Skeletal muscle satellite cell (primary cell): Measurements from ENCODE around the gene RACK1.
A peak's percentile ranks its signal among the peaks of the same experiment; 100 is the strongest.

Experiments
- H3K27me3 ChIP-seq: 2 replicates; pipeline ENCODE4 v1.7.0; 2013; ENCODE audit warnings: low read length; ENCODE audit not compliant: control insufficient read depth, insufficient read depth
- H3K36me3 ChIP-seq: 2 replicates; pipeline ENCODE4 v1.7.0; 2013; ENCODE audit warnings: mild to moderate bottlenecking, control low read depth, low read length; ENCODE audit not compliant: insufficient read depth
- H3K4me1 ChIP-seq: 2 replicates; pipeline ENCODE4 v1.7.0; 2013; ENCODE audit warnings: low read length; ENCODE audit not compliant: control insufficient read depth, insufficient read depth
- H3K4me2 ChIP-seq: 2 replicates; pipeline ENCODE4 v1.7.0; 2013; ENCODE audit warnings: mild to moderate bottlenecking, low read length
- H3K4me3 ChIP-seq: 2 replicates; pipeline ENCODE4 v1.7.0; 2013; ENCODE audit warnings: low read length
- H3K9ac ChIP-seq: 2 replicates; pipeline ENCODE4 v1.7.0; 2013; ENCODE audit warnings: mild to moderate bottlenecking, low read depth, low read length, moderate library complexity
- H3K9me3 ChIP-seq: replicated peaks from 2 replicates; pipeline ENCODE4 v1.7.0; 2013; ENCODE audit warnings: mild to moderate bottlenecking, control low read depth, low read length

Gene RACK1

DNA sequence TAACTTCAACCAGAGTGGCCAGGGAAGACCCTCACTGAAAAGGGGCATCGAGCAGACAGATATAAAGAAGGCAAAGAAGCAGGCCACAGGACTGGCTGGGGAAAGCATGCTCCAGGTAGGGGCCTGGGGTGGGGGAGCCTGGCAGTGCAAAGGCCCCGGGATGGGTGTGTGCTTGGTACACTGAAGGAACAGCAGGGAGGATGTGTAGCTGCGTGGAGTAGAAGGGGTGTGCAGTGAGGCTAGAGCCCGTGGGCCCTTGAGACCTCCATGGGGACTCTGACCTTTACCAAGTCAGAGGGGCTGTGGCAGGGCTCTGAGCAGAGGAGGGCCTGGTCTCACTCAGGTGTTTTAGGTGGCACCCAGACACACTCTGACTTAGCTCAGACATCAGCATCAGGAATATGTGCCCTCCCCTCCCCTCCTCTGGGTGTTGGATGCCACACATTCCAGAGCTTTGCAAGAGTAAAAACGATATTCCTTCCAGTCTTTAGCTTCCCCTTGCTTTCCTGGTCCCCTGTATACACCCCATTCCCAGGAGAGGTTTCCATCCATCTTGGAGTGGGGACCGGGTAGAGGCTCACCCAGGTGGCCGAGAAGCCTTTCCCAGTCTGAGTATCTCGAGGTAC lies 46.3 kb downstream of the RACK1 start:
- Histone ChIP-seq H3K4me1 (peaks cover 4% of the 10 kb centered on the region), H3K27me3 (no peaks in the 10 kb centered on the region), H3K36me3 (no peaks in the 10 kb centered on the region), H3K4me3 (no peak overlapping the region), H3K9ac (no peak overlapping the region), H3K9me3 (no peaks in the 10 kb centered on the region), H3K4me2 (no peak overlapping the region)

DNA sequence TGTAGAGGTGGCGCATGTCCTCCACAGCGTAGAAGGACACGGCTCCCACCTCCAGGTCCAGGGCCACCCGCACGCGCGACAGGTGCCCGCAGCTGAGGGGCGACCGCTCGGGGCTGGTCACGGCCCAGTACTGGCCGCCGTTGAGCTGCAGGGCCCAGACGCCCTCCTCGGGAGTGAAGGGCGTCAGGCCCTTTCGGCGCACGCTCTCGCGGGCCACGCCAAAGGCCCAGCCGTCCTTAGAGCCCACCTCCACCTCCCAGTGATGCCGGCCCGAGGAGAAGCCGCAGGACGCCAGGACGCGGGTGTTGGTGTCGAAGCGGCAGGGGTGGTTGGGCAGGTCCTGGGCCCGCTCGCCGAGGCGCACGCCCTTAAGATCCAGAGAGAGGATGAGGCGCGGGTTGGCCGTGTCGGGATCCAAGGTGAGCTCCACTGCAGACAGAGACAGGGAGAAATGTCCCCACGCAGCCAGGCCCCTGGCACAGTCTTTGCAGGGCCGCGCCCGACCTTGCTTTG lies 48.4 kb downstream of the RACK1 start:
- H3K4me1 ChIP-seq: peaks cover 12% of the 10 kb centered on the region
- H3K36me3 ChIP-seq: no peaks in the 10 kb centered on the region
- H3K4me2 ChIP-seq: no peak overlapping the region
- H3K4me3 ChIP-seq: no peak overlapping the region
- no peaks in the 10 kb centered on the region for H3K27me3 ChIP-seq
- no peaks in the 10 kb centered on the region for H3K9me3 ChIP-seq
- H3K9ac ChIP-seq: no peak overlapping the region

DNA sequence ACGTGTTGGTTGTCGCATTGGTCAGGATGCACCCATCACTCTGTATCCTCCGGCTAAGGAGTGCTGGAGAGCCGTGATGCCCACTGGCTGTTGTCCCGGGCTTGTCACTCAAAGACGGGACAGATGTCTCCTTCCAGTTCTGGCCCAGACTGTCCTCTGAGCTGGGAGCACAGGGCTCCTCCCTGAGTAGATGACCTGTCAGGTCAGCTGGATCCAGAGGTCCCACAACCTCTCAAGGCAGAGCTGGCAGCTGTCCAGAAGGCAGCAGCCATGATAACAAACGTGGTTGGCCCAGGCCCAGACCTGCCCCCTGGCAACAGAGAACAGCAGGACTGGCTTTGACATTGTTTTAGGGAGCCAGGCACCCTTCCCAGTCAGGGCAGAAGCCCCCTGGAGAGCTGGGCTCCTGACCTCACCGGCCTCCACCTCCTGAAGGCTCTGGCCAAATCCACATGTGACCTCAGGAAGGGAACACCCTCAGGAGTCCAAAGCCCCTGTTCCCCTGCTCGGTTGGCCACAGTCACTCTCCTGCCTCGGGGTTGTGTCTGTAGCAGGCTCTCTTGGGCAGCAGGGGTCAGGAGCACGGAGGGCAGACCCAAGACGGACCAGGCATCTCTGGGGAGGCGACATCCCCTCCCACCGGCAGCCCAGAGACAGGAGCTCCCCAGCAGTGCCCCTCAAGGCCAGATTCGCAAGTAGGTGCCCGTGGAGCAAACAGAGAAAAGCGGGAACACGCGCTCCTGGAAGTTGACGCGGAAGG lies 49.0 kb downstream of the RACK1 start:
- no peaks in the 10 kb centered on the region for H3K36me3 ChIP-seq
- peaks cover 16% of the 10 kb centered on the region for H3K4me1 ChIP-seq

DNA sequence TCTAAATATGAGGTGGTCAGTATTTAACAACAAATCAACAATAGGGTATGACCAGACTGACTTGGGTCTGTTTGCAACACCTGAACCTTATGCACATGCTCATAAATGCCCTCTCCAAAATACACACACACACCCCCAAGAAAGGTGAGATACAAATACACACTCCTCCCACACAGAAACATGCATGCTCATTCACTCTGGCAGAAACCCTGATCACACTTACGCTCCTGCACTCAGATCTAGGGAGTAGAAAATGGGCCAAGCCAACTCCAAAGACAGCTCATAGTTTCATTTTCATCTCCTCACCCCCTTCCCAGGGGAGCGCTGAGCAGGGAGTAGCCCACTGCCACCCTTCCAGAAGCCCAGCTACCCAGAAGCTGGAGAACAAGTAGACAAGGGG lies 50.0 kb downstream of the RACK1 start:
- H3K9ac ChIP-seq: no peak overlapping the region
- peaks cover 16% of the 10 kb centered on the region for H3K4me1 ChIP-seq
- H3K9me3 ChIP-seq: no peaks in the 10 kb centered on the region
- H3K4me3 ChIP-seq: no peak overlapping the region
- H3K4me2 ChIP-seq: no peak overlapping the region
- H3K27me3 ChIP-seq: no peaks in the 10 kb centered on the region
- no peaks in the 10 kb centered on the region for H3K36me3 ChIP-seq

More for the DNA sequence above, 49.0 kb downstream of the RACK1 start:
- no peak overlapping the region for H3K4me2 ChIP-seq
- no peak overlapping the region for H3K4me3 ChIP-seq
- H3K9me3 ChIP-seq: no peaks in the 10 kb centered on the region
- no peak overlapping the region for H3K9ac ChIP-seq
- H3K27me3 ChIP-seq: no peaks in the 10 kb centered on the region

DNA sequence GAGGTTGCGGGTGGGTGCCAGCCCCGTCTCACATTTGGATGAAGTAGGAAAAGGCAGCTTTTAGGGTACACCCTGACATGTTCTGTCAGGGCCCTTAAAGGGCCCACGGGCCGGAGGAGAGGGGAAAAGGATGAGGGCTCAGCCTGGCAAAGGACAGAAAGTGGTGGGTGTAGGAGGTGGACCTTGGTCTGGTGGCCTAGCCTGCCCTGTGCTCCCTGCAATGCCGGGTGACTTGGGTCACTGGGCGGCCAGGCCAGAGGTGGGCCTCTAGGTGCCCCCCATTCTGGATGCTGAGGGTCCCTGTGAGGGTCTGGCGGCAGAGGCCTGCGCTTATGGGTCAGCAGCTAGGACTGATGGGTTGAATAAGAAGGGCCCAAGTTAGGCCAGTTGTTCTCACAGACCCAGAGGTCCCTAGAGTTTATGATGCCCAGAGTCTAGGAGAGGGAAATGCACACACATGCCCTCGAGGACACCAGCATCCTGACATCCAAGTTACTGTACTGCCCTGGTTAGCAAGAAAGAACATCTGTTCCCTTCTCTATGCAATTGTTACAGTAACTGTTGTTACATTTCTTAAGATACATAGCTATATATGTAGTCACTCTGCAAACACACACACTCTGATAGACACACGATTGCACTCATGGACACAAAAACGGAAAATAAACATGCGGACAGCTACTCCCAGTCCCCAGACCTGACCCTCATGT lies 51.2 kb downstream of the RACK1 start:
- H3K4me1 ChIP-seq: peaks cover 19% of the 10 kb centered on the region
- no peaks in the 10 kb centered on the region for H3K36me3 ChIP-seq

DNA sequence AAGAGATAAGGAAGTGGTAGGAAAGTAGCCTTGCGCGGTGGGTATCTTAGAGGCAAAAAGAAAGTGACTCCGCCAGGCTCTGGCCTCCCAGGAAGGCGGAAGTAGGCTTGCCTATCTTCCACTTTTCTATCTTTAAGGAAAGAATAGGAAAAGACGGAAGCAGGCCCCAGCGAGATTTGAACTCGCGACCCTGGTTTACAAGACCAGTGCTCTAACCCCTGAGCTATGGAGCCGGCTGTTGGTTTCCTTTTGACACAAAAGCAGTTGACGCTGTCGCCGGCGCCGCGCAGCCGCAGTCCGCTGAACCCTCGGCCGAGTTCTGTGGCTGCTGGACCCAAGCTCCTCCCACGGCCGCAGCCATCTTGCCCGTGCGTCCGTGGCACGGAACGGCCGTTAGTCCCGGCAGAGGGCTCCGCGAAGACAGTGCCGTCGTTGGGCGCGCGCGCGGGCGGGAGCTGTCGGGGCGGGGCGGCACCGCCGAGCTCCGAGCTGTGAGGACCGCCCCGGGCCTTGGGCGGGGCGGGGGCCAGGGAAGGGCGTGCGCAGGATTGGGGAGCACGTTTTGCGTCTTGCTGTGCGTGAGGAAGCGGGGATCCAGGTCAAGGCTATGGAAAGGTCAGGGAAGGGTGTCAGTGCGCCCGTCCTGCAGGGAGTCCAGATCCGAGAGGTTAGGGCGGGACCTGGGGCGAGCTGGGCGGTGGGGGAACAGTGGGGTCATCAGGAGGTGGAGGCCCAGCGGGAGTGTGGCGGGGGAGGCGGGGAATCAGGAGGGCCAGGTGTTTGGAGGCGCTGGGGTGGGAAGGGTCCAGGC lies 52.0 kb downstream of the RACK1 start:
- H3K9me3 ChIP-seq: no peaks in the 10 kb centered on the region
- peaks cover 25% of the 10 kb centered on the region for H3K4me1 ChIP-seq
- no peaks in the 10 kb centered on the region for H3K27me3 ChIP-seq
- peak overlapping the region; percentile 98 for H3K4me2 ChIP-seq
- H3K36me3 ChIP-seq: no peaks in the 10 kb centered on the region
- peak overlapping the region; percentile 84 for H3K9ac ChIP-seq
- peak overlapping the region; percentile 87 for H3K4me3 ChIP-seq

More for the DNA sequence above, 51.2 kb downstream of the RACK1 start:
- H3K4me2 ChIP-seq: peak overlapping the region; percentile 80
- no peaks in the 10 kb centered on the region for H3K27me3 ChIP-seq
- H3K4me3 ChIP-seq: peak overlapping the region; percentile 87
- H3K9ac ChIP-seq: peak overlapping the region; percentile 84
- no peaks in the 10 kb centered on the region for H3K9me3 ChIP-seq

DNA sequence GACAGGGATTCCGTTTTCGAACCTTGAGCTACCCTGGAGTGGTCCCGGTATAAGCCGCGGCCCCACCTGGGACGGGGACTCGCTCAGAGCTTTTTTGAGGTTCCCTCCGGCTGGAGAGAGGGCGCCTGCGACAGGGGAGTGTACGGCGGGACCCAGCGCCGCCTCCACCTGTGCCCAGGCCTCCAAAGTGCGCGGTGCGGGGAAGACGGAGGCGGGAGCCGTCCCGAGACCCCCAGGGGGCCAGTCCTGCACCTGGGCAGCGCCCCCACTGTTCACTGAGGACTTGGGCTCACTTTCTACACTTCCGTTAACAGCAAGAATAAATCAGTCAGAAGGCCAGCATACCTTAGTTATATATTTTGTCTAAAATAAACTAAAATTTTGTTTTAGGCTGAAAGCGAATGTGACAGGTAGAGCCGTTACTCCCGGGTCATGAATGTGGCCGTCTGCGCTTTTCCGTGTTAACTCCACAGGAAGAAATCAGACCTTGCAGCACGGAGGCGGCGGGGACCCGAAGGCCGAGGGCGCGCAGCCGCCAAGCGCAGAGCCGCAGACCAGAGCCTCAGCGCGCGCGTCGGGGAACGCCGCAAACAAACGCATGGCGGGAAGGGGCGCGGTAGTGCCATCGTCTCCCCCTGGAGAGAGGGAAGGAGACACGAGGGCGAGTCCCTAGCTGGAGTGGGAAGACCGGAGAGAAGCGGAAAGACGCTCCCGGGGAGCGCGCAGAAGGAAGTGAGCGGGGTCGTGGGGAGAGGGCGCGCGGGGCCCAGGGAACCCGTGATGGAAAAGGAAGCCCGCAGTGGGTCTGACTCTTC lies 52.8 kb downstream of the RACK1 start:
- peak overlapping the region; percentile 98 for H3K4me2 ChIP-seq
- H3K9ac ChIP-seq: peak overlapping the region; percentile 84
- no peaks in the 10 kb centered on the region for H3K27me3 ChIP-seq
- H3K36me3 ChIP-seq: no peaks in the 10 kb centered on the region
- no peaks in the 10 kb centered on the region for H3K9me3 ChIP-seq
- peak overlapping the region; percentile 81 for H3K4me3 ChIP-seq
- H3K4me1 ChIP-seq: peaks cover 25% of the 10 kb centered on the region

DNA sequence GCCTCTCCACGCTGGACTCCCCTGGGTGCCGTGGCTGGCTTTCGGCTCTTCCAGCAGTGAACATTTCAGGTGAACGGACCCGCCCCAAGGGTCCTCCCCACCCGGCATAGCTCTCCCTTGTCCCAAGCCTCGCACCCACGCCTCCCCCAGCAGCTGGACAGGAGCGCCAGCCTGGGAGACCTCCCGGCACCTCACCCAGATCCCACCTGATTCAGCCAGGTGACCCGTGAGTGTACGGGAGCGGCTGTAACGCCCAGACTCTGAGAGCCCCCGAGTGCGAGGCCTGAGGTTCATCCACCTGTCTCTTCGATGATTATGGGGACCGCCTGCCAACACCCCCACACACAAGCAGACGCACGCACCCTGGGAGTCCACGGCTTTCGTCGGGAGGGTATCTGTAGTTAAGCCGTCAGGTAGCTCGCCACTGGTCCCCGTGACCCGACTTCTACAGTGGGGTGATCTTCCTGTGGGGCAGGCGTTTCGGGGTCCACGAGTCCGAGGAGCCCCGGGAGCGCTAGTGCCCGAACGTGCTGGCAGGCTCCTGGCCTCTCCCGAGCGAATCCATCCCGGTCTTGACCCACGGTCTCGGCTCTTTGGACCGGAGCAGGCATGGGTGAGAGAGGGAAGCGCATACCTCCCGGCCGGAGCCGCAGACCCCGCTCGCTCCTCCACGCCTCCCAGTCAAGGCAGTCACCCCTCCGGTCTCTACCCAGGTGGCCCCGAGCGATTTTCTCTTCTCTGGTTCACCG lies 53.6 kb downstream of the RACK1 start:
- Histone ChIP-seq H3K4me3 (peak overlapping the region; percentile 81), H3K4me2 (peak overlapping the region; percentile 98), H3K36me3 (no peaks in the 10 kb centered on the region), H3K27me3 (no peaks in the 10 kb centered on the region), H3K9ac (peak overlapping the region; percentile 84), H3K4me1 (peaks cover 25% of the 10 kb centered on the region), H3K9me3 (no peaks in the 10 kb centered on the region)

DNA sequence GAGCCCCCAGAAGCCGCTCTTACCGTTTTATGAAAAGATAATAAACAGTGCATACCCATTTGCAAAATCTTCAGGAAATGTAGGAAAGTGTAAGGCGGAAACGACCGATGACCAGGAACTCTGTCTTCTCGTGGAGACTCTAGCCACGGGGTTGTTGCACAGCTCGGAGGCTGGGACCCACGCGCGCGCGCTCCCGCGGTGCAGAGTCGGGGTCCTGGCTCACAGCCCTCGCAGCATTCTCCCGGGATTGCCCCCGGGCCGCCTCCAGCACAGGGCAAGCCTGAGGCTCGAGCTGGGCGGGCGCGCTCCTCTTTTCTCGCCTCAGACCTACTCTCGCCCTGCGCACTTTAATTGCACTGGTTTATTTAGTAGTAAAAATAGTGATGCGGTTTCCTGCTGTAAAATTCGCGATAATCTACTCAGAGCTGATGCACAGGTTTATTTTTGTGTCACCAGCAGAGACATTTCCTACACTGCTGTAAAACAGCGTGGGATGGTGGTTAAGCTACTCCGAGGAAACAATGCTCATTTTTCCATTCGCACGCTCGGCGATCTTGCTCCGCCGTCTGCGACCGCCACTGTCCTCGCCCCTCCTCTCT lies 54.2 kb downstream of the RACK1 start:
- H3K4me2 ChIP-seq: peak overlapping the region; percentile 98

More for the DNA sequence above, 54.2 kb downstream of the RACK1 start:
- Histone ChIP-seq H3K4me1 (peaks cover 25% of the 10 kb centered on the region), H3K4me3 (peak overlapping the region; percentile 81), H3K36me3 (no peaks in the 10 kb centered on the region), H3K27me3 (no peaks in the 10 kb centered on the region), H3K9ac (peak overlapping the region; percentile 84), H3K9me3 (no peaks in the 10 kb centered on the region)
